PFSK-1 (cell line): ENCODE measurements around the gene ACAP2.

ENCODE experiments used
- FOXP2 ChIP-seq: optimal IDR thresholded peaks from 2 replicates; pipeline ENCODE3; 2011; ENCODE audit warnings: borderline replicate concordance, control low read depth, inconsistent platforms; ENCODE audit not compliant: insufficient read depth; ENCODE audit errors: extremely low read length, extremely low read depth
- POLR2AphosphoS5 ChIP-seq: IDR thresholded peaks from 2 replicates; pipeline ENCODE4 v1.6.1; 2012; ENCODE audit warnings: low read depth, mild to moderate bottlenecking, control low read depth, low read length, moderate library complexity
- SIN3A ChIP-seq: IDR thresholded peaks from 2 replicates; pipeline ENCODE4 v1.6.1; 2012; ENCODE audit warnings: mild to moderate bottlenecking, low read length, moderate library complexity, borderline replicate concordance; ENCODE audit not compliant: insufficient read depth
- TAF1 ChIP-seq: IDR thresholded peaks from 2 replicates; pipeline ENCODE4 v1.6.1; 2012; ENCODE audit warnings: low read length, control low read depth, borderline replicate concordance; ENCODE audit not compliant: insufficient read depth
- TF ChIP-seq, protein P1 (sequence below), 2 experiments: IDR thresholded peaks; 2 replicates each; pipeline versions ENCODE4 v1.6.1 to v1.8.0; 2011 to 2012; ENCODE audit warnings: low read depth in 2 of 2, low read length in 2 of 2, control low read depth in 1 of 2, inconsistent platforms in 1 of 2, mild to moderate bottlenecking in 1 of 2, moderate library complexity in 1 of 2; ENCODE audit not compliant: insufficient read depth in 1 of 2

The ACAP2 gene

DNA sequence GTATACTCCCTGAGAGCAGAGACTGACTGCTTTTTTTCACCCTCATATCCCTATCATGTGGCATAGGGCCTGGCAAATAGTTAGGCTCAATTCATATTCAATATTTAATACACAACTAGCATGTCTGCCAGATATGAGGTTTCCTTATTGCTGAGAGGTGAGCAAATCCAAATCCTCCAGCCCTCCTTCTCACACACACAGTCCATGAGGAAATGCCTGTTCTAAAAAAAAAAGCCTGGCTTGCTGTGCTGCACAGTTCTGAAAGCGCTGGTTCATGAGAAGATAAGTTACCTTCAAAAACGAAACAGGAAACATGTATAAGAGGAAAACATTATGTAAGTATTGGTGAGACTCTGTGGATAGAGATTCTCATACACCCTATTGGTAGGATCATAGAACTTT lies 15.5 kb upstream of the ACAP2 start:
- TF ChIP-seq, protein P1, sequence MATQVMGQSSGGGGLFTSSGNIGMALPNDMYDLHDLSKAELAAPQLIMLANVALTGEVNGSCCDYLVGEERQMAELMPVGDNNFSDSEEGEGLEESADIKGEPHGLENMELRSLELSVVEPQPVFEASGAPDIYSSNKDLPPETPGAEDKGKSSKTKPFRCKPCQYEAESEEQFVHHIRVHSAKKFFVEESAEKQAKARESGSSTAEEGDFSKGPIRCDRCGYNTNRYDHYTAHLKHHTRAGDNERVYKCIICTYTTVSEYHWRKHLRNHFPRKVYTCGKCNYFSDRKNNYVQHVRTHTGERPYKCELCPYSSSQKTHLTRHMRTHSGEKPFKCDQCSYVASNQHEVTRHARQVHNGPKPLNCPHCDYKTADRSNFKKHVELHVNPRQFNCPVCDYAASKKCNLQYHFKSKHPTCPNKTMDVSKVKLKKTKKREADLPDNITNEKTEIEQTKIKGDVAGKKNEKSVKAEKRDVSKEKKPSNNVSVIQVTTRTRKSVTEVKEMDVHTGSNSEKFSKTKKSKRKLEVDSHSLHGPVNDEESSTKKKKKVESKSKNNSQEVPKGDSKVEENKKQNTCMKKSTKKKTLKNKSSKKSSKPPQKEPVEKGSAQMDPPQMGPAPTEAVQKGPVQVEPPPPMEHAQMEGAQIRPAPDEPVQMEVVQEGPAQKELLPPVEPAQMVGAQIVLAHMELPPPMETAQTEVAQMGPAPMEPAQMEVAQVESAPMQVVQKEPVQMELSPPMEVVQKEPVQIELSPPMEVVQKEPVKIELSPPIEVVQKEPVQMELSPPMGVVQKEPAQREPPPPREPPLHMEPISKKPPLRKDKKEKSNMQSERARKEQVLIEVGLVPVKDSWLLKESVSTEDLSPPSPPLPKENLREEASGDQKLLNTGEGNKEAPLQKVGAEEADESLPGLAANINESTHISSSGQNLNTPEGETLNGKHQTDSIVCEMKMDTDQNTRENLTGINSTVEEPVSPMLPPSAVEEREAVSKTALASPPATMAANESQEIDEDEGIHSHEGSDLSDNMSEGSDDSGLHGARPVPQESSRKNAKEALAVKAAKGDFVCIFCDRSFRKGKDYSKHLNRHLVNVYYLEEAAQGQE (IDR thresholded peaks at IDR 0.05; ENCODE audit: insufficient read depth in 1 of 2, low read depth in 2 of 2, low read length in 2 of 2) = no peak
- no peak for TF ChIP-seq TAF1
- no peak for TF ChIP-seq POLR2AphosphoS5
- no peak for TF ChIP-seq SIN3A
- TF ChIP-seq FOXP2 = no peak

GRCh38 chr3:195455789-195456188 lies 13.0 kb upstream of the ACAP2 start:
- TF ChIP-seq, protein P1 (IDR thresholded peaks at IDR 0.05; ENCODE audit: insufficient read depth in 1 of 2, low read depth in 2 of 2, low read length in 2 of 2) = no peak
- no peak for TF ChIP-seq TAF1
- TF ChIP-seq POLR2AphosphoS5 = no peak
- TF ChIP-seq SIN3A = no peak
- TF ChIP-seq FOXP2 = no peak

- TF ChIP-seq, protein P1 (IDR thresholded peaks at IDR 0.05; ENCODE audit: insufficient read depth in 1 of 2, low read depth in 2 of 2, low read length in 2 of 2) = no peak
- no peak for TF ChIP-seq FOXP2
- no peak for TF ChIP-seq SIN3A
- no peak for TF ChIP-seq POLR2AphosphoS5
- TF ChIP-seq TAF1 = no peak
Measured at GRCh38 chr3:195453236-195453635, 10.4 kb upstream of the ACAP2 start.

DNA sequence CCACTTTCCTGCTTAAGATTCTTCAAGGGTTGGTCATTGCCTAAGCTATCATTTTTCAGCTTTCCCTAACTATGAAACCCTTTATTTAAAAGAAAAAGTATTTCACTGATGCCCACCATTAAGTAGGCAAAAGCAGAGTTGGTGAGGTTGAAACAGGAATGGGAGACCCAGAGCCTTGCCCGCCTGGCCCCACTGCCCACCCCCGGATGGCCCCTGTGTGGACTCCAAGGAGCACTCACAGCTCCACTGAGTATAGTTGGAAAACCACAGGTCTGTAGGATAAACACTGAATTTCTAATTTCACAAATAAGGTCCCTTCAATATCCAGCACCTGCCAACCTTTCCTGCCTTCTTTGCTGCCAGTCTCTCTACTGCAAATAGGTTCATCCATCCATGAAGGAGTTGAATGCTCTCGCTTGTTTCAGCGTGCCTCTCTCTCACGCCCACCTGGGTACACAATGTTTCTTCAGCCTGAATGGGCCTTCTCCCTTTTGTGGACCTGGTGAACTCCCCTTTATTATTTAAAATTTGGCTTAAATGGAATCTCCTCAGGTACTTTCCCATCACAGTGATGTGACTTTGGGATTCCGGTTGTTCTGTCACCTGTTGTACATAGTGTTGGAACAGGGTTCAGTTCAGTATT lies 8.7 kb upstream of the ACAP2 start:
- TF ChIP-seq TAF1 = no peak
- TF ChIP-seq SIN3A = no peak
- TF ChIP-seq FOXP2 = no peak
- TF ChIP-seq, protein P1 (IDR thresholded peaks at IDR 0.05; ENCODE audit: insufficient read depth in 1 of 2, low read depth in 2 of 2, low read length in 2 of 2) = no peak
- no peak for TF ChIP-seq POLR2AphosphoS5

DNA sequence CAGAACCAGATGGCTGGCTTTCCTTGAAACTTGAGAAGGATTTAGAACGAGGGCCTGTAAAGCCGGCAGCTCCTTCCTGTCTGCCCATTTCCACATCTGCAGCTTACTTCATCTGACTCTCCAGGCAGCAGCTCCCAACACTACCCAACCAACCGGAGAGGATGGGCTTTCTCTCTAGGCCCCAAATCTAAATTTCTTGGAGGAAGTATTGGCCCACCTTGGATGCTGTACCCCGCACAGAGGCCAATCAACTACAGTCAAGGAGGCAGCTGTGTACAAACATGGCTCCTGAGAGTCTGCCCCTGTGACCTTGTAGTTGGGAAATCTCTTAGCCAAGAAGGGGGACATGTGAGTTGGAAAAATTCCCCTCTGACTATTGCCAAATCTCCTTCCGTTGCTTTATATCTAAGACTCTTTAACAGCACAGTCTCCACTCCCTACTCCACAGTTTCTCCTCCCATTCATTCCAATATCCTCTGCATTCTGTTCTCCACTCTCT lies 8.0 kb upstream of the ACAP2 start:
- TF ChIP-seq, protein P1 (IDR thresholded peaks at IDR 0.05; ENCODE audit: insufficient read depth in 1 of 2, low read depth in 2 of 2, low read length in 2 of 2) = no peak
- TF ChIP-seq FOXP2 (no peak), TAF1 (no peak), POLR2AphosphoS5 (no peak), SIN3A (no peak)
